ENCODE data around the gene NGLY1.
A peak's percentile ranks its signal among the peaks of the same experiment; 100 is the strongest.

NGLY1 gene

GRCh38 chr3:25782938-25783660 lies at the start of gene NGLY1:
NGLY1 (minus strand) TSS chr3:25783443; CDS start chr3:25783390, 53 bp downstream.
- peak; percentile 44 for DNase-seq

GRCh38 chr3:25831578-25831977 lies 48.3 kb upstream of the NGLY1 start:
- no peak for DNase-seq

- no peak for DNase-seq
Observed at GRCh38 chr3:25830373-25831280, 47.4 kb upstream of the NGLY1 start.

- no peak for DNase-seq
Observed at GRCh38 chr3:25826510-25826909, 43.3 kb upstream of the NGLY1 start.

GRCh38 chr3:25823314-25823713 lies 40.1 kb upstream of the NGLY1 start:
- DNase-seq, result no peak

- no peak for DNase-seq
Observed at GRCh38 chr3:25821746-25822573, 38.7 kb upstream of the NGLY1 start.

- no peak for DNase-seq
Observed at GRCh38 chr3:25820816-25821486, 37.7 kb upstream of the NGLY1 start.

GRCh38 chr3:25820366-25820765 lies 37.1 kb upstream of the NGLY1 start:
- DNase-seq, result no peak

GRCh38 chr3:25818335-25818734 lies 35.1 kb upstream of the NGLY1 start:
- no peak for DNase-seq

- DNase-seq, result no peak
Observed at GRCh38 chr3:25817638-25818037, 34.4 kb upstream of the NGLY1 start.

- no peak for DNase-seq
Observed at GRCh38 chr3:25817107-25817506, 33.9 kb upstream of the NGLY1 start.

- DNase-seq, result no peak
Observed at GRCh38 chr3:25812644-25813043, 29.4 kb upstream of the NGLY1 start.

- no peak for DNase-seq
Observed at GRCh38 chr3:25804676-25805075, 21.4 kb upstream of the NGLY1 start.

GRCh38 chr3:25803833-25804232 lies 20.6 kb upstream of the NGLY1 start:
- no peak for DNase-seq

GRCh38 chr3:25801786-25802185 lies 18.5 kb upstream of the NGLY1 start:
- no peak for DNase-seq

- DNase-seq, result peak; percentile 76
Observed at GRCh38 chr3:25789596-25790556, 6.6 kb upstream of the NGLY1 start, which contains the start of gene OXSM. OXSM (plus strand) TSS chr3:25790090; CDS start chr3:25791021, 931 bp downstream.

- DNase-seq, result no peak
Observed at GRCh38 chr3:25789209-25789595, 6.0 kb upstream of the NGLY1 start.

- no peak for DNase-seq
Observed at GRCh38 chr3:25787689-25788088, 4.4 kb upstream of the NGLY1 start.

GRCh38 chr3:25785826-25786225 lies 2.6 kb upstream of the NGLY1 start:
- DNase-seq, result no peak

- no peak for DNase-seq
Observed at GRCh38 chr3:25784971-25785370, 1.7 kb upstream of the NGLY1 start.

Measured in NCI-H2171 (cell line).